Adipocyte (in vitro differentiated cells): ENCODE measurements around the gene HAUS3.

Experiments
- DNase-seq: peaks from one replicate; pipeline ENCODE4 v3.0.0-alpha.2; 2015; ENCODE audit warnings: low read depth
- H3K27me3 ChIP-seq: replicated peaks from 2 replicates; pipeline ENCODE4 v1.7.0; 2013; ENCODE audit warnings: mild to moderate bottlenecking, low read length, moderate library complexity; ENCODE audit not compliant: control insufficient read depth, insufficient read depth
- H3K36me3 ChIP-seq: 2 replicates; pipeline ENCODE4 v1.7.0; 2013; ENCODE audit warnings: low read length, mild to moderate bottlenecking, moderate library complexity; ENCODE audit not compliant: control insufficient read depth, insufficient read depth, severe bottlenecking
- H3K4me1 ChIP-seq: 2 replicates; pipeline ENCODE4 v1.7.0; 2013; ENCODE audit warnings: mild to moderate bottlenecking, low read length, moderate library complexity; ENCODE audit not compliant: control insufficient read depth, insufficient read depth
- H3K4me3 ChIP-seq: 2 replicates; pipeline ENCODE4 v1.7.0; 2013; ENCODE audit warnings: mild to moderate bottlenecking, low read length, moderate library complexity
- H3K9ac ChIP-seq: 2 replicates; pipeline ENCODE4 v1.7.0; 2013; ENCODE audit warnings: mild to moderate bottlenecking, low read length, moderate library complexity
- H3K9me3 ChIP-seq: 2 replicates; pipeline ENCODE4 v1.7.0; 2013; ENCODE audit warnings: mild to moderate bottlenecking, low read length, moderate library complexity; ENCODE audit not compliant: control insufficient read depth

HAUS3 gene

DNA sequence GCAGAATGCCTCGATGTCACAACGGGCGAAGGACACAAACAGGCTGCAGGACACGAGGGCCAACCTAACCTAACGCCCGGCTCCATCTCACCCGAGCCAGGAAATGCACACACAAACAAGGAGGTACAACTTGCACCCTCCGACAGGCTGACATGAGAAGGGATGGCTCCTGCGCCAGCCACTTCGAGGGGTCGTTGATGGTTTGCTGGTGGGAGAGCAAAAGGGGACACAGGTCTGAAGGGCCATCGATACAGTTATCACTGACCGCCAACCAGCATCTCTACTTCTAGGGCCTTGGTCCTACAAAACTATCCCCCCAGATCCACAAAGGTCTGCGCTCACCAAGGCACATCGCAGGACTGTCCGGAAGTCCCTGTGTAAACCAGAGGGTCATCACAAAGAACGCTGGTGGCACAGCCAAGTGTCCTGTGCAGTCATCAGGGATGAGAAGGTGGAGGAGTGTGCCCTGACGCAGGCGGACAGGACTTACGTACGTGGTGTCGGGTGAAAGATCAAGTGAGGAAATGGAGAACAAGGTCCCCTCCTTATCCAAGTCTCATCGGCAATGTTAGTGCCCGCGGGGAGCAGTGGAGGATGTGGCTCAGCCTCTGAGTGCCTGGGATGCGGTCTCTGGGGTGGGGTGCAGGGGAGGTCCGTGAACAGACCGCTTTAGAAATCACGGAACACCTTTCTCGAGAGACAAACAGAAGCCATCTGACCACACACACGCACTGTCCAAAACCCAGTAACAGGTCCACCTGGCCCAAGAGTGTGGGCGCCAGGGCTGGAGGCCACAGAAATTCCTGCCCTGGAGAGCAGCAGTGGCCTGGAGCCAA, 13.0 kb upstream of the HAUS3 start:
- Histone ChIP-seq H3K36me3 (peaks cover 50% of the 10 kb centered on the region), H3K27me3 (no peaks in the 10 kb centered on the region), H3K4me3 (no peak overlapping the region), H3K9ac (no peak overlapping the region), H3K4me1 (peaks cover 36% of the 10 kb centered on the region), H3K9me3 (no peaks in the 10 kb centered on the region)
- no peak for DNase-seq

DNA sequence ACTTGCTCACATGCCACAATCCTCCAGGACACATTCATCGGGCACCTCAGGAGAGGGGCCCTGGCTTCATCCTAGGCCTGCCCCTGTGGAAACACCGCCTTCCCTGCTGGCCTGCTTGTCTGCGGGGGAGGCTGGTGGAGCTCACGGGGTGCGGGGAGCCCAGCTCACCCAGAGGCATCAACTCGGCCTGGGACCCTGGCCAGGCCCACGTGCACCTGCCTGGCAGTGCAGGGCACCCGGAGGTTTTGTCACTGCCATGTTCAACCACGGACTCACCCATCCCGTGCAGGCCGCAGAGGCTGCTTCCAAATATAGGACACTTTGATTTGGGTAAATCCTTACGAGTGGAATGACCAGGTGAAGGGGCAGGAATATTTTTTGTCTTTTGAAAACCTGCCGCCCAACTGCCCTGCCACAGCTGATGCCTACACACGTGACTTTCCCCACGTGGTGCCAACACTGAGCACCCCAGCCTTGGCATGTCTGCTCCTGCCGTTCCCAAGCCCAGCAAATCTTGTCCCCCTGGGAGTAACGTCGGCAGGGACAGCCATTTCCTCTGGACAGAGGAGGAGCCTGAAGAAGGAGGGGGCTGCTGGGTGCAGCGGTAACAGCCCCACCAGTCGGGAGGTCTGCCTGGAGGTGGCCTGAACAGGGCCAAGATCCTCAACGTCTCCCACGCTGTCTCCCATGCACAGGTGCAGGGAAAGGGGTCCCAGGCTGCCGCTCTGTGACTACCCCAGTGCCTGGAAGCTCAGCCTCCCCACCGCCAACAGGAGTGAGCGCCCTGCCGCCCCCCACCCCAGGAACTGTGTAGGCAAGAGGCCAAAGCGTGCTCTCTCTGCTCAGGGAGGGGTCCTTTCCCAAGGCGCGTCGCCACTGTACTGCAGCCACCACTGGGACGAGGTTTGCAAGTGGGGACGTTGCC, 11.5 kb upstream of the HAUS3 start:
- H3K4me3 ChIP-seq, result no peak overlapping the region
- DNase-seq, result no peak
- no peaks in the 10 kb centered on the region for H3K27me3 ChIP-seq
- H3K9me3 ChIP-seq, result no peaks in the 10 kb centered on the region
- no peak overlapping the region for H3K9ac ChIP-seq
- peaks cover 62% of the 10 kb centered on the region for H3K36me3 ChIP-seq
- peaks cover 23% of the 10 kb centered on the region for H3K4me1 ChIP-seq

DNA sequence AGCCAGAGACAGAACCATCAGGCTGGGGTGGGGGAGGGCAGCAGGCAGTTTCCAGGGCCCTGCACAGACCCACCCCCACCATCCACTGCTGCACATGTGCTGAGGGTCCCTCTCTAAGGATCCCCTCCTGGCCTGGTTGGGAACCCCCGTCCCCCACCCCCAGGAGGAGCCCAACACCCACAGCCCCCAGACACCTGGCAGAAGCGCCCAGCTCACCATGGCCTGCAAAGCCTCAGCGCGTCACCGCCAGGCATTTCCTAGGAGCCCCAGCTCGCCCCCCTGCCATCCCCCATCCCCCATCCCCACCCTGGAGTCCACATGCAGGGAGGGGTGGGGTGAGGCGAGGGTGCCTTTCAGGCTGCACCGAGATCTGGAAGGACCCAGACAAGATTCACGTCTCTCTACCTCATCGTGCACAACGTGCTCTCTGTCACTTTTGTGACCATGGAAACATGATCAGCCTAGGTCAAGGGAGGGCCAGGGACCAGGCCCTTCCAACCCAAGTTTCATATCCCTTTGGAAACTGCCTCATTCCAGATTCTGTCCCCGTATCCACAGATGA, 10.7 kb upstream of the HAUS3 start:
- no peak for DNase-seq
- H3K27me3 ChIP-seq, result no peaks in the 10 kb centered on the region
- H3K4me1 ChIP-seq, result peaks cover 21% of the 10 kb centered on the region
- no peak overlapping the region for H3K9ac ChIP-seq
- peaks cover 65% of the 10 kb centered on the region for H3K36me3 ChIP-seq
- no peaks in the 10 kb centered on the region for H3K9me3 ChIP-seq
- H3K4me3 ChIP-seq, result no peak overlapping the region

DNA sequence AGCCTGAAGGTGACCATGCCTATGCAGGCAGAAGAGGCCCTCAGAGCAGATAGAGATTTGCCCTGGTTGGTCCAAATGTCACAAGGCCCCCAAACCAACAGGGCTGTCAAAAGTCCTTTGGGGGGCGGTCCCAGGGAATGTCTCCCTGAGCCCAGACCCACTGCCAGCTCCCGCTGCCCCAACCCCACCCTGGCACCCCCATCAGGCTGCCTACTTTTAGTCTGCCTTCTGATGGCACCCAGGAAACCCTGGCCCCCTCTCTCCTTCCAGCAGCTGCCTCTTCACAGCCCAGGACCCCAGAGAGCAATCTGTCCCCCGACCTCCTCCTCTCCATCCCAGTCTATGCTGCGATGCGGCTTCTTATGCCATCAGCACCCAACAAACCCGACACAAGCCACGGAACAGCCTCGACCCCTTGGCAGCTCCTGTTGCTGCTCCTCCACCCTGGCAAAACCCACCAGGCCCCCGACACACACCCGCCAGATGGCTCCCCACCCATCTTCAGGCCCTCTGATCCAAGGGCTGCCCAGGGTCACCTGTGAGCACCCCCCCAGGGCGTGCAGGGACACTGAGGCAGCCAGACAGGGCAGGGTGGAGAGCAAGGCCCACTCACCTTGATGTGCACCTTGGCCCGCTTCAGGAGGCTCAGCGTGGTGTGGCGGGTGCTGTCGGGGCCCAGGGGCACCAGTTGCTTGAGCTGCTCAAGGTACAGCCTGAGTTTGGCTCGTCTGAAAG, 10.0 kb upstream of the HAUS3 start:
- Histone ChIP-seq H3K36me3 (peaks cover 65% of the 10 kb centered on the region), H3K4me3 (no peak overlapping the region), H3K9me3 (no peaks in the 10 kb centered on the region), H3K27me3 (no peaks in the 10 kb centered on the region), H3K9ac (no peak overlapping the region), H3K4me1 (peaks cover 15% of the 10 kb centered on the region)
- no peak for DNase-seq

DNA sequence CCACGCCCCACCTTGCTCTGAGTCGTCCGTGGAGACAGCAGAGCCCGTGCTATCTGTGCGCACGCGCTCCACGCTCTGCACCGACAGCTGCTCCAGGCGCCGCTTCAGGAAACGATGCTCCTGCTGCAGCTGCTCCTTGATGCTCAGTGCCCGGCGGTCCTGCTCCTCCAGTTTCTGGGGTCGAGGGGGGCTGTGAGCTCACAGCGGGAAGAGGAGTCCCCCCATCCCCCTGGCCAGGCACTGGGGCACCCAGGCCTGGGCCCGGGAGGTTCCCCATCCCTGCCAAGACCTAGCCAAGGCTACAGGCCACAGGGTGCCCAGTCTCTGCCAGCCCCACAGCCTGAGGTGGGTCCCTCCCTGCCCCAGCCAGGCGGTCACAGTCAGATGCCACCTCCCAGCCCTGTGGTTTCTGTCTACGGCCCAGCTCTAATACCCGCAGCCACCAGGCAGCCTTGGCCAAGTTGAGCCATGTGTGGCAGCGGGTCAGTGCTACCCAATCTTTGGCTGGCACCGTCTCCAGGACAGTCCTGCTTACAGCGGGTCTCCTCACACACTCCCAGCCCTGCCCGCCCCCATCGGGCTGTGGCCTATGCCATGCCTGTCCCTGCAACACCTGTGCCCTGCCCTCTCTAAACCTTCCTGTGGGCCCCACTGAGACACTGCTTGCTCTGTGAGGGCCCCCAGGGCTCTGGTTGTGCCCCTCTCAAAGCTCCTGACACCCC, 9.3 kb upstream of the HAUS3 start:
- Histone ChIP-seq H3K4me1 (peaks cover 8% of the 10 kb centered on the region), H3K9me3 (no peaks in the 10 kb centered on the region), H3K27me3 (no peaks in the 10 kb centered on the region), H3K9ac (no peak overlapping the region), H3K36me3 (peaks cover 65% of the 10 kb centered on the region), H3K4me3 (no peak overlapping the region)
- DNase-seq, result no peak

DNA sequence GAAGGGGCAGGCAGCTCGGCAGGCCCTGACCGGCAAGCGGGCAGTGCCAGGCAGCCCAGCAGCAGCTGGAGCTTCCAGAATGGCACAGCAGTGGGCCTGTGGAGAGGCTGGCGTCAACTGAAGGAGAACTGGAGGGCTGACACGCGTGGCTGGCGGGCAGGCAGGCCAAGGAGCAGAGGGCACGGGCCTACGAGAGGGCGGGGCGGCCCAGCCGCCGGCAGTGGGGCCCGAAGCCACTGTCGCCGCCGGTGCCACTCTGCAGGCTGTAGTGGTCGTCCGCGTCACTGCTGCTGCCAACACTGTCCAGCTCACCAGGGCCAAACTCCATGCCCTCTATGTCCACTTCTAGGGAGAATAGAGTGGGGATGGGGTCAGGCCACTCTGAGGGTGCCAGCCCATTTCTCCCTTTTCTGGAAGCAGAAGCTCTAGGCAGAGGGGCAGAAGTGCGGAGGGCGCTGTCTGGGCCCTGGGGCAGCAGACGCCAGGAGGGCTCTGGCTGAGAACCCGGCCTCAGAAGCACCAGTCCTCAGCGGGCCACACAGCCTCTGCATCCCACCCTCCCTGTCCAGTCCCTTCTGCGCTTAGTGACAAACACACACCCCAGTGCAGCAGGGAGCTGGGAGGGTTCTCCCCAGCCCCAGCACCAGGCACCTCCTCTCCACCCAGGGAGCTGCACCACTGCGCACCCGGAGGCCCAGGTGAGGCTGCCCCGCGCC, 8.6 kb upstream of the HAUS3 start:
- Histone ChIP-seq H3K9ac (no peak overlapping the region), H3K4me1 (peaks cover under 1% of the 10 kb centered on the region), H3K9me3 (no peaks in the 10 kb centered on the region), H3K36me3 (peaks cover 65% of the 10 kb centered on the region), H3K4me3 (no peak overlapping the region), H3K27me3 (no peaks in the 10 kb centered on the region)
- no peak for DNase-seq

DNA sequence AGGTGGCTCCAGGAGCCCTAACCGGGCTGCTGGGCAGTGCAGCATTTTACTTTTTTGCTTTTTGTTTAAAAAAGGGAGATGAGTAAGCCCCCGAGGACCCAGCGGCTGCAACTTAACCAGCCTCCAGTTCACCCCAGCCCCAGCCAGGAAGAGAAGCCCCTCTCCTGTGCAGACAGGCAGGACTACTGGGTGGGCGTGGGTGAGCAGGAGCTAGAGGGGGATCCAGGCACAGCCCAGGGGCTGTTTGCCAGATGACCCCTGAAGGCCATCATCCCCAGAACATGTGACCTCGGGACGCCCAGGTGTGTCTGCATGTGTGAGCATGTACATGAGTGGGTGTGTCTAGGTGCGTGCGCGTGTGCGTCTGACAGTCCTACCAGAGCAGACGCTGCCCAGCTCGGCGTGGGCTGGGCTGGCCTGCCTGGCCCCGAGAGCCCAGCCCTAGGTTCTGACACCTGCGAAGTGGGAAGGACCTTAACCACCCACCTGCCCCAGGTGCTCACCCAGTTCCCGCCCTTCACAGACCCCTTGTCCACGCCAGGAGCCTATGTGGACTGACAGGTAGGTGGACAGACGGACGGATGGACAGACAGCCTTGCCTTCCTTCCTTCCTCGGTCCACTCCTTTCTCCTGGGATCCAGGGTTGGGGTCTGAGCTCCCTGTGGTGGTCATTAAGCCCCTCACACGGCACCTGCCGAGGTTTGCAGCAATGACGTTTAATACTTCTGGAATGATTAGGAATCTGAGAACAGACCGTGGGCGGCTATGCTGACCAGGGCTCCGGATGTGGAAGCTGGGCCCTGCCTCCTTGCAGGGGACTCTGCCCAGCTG, 7.8 kb upstream of the HAUS3 start:
- no peak for DNase-seq
- H3K4me1 ChIP-seq, result no peaks in the 10 kb centered on the region
- H3K36me3 ChIP-seq, result peaks cover 60% of the 10 kb centered on the region

DNA sequence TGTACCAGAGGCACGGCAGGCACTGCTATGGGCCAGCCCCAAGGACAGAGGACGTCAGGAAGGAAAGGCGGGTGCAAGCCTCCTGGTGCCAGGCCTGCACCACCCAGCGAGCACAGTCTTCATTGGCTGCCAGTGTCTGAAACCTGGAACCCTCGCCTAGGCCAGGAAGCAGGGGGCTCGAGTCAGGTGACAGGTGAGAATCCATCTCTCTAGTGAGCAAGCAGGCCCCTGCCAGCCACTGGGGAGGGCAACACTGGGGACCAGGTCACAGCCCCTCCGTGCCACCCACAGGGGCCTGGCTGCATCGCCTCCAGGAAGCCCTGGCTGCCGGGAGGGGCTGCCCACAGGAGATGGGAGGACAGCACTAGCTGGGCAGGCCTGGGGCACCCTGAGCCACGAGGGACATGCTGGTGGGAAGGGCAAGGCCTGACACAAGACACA, 6.9 kb upstream of the HAUS3 start:
- no peak for DNase-seq

More for the DNA sequence above, 7.8 kb upstream of the HAUS3 start:
- Histone ChIP-seq H3K27me3 (no peaks in the 10 kb centered on the region), H3K4me3 (no peak overlapping the region), H3K9ac (no peak overlapping the region), H3K9me3 (no peaks in the 10 kb centered on the region)

DNA sequence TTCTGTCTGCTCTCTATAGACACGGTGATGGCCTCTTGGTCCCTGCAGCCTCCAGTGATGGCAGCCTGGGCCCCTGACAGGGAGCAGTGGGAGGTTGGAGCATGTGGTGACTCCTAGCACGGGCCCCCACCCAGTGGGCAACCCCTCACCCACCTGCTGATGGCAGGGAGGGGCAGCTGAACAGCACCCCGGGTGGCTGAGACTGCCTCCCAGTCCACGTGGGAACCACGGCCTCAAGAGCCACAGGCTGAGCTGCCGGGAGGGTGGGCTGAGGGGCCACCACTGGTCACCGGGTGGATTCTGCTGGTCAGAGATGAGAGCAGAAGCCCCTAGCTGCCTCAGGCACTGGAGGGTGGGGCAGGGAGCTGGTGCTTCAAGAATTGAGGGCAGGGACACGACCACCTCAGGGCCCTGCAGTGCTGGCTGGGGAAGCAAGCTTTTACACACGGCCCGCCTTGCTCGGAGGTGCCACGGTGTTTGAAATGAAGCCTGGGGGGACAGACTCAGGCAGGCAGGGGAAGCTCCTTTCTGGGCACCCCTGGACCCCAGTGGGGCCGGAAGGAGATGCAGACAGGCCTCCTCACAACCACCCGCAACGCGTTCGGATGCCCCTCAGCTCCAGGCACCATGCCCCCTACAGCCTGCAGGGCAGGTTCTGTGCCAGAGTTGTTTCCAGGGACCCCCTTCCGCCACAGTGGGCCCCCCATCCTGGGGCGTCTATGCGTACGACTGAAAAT, 6.3 kb upstream of the HAUS3 start:
- DNase-seq, result no peak
- Histone ChIP-seq H3K36me3 (peaks cover 44% of the 10 kb centered on the region), H3K9ac (no peak overlapping the region), H3K27me3 (no peaks in the 10 kb centered on the region), H3K4me3 (no peak overlapping the region), H3K9me3 (no peaks in the 10 kb centered on the region), H3K4me1 (peaks cover 10% of the 10 kb centered on the region)

More for the DNA sequence above, 6.9 kb upstream of the HAUS3 start:
- Histone ChIP-seq H3K27me3 (no peaks in the 10 kb centered on the region), H3K4me1 (peaks cover 5% of the 10 kb centered on the region), H3K4me3 (no peak overlapping the region), H3K9me3 (no peaks in the 10 kb centered on the region), H3K36me3 (peaks cover 51% of the 10 kb centered on the region), H3K9ac (no peak overlapping the region)
